GM12878 (cell line): ENCODE results near the gene ZFAND2B. TPM values are rescaled to one million over a fixed set of nuclear protein-coding genes. Genes with fewer than 3 reads are reported as not detected.

Source experiments
- ATAC-seq: fragments of 200-7000 bp; cut with Tn5 transposase; 3 replicates; pipeline ENCODE4 v1.9.1; 2020; ENCODE audit warnings: mild to moderate bottlenecking, moderate library complexity
- BruUV-seq: library from RNA; stranded (reverse); fragments of 400-500 nt; replicated peaks from 2 replicates; lab custom pipeline; 2021; lab: Mats Ljungman, UMichigan
- CTCF ChIA-PET: fragments of 300-600 bp; sonication (Branson Sonifier 250); formaldehyde crosslinking; extraction: SDS; loops from one replicate; lab custom pipeline; 2021; ENCODE audit warnings: inconsistent platforms; lab: Yijun Ruan, JAX
- POLR2A ChIA-PET: fragments of 350-600 bp; formaldehyde crosslinking; extraction: SDS; loops from one replicate; lab custom pipeline; 2021; ENCODE audit warnings: inconsistent platforms; lab: Charles Lee
- RAD21 ChIA-PET: fragments of 300-600 bp; sonication (Branson Sonifier 250); formaldehyde crosslinking; loops from one replicate; lab custom pipeline; 2023; ENCODE audit warnings: antibody characterized with exemption; ENCODE audit not compliant: unreplicated experiment; lab: Charles Lee
- SMC1A ChIA-PET: fragments of 300-600 bp; sonication (Branson Sonifier 250); formaldehyde crosslinking; loops from one replicate; lab custom pipeline; 2023; ENCODE audit not compliant: unreplicated experiment, uncharacterized antibody; lab: Charles Lee
- DNase-seq: peaks from one replicate; pipeline ENCODE4 v3.0.0-alpha.2; 2011; ENCODE audit warnings: low read depth, low spot score
- FAIRE-seq: peaks from 3 replicates; lab custom pipeline; 2011; peaks lifted over from hg19 to GRCh38; lab: Jason Lieb, UNC
- H2AFZ ChIP-seq: 2 replicates; pipeline ENCODE4 v1.6.0; 2011; ENCODE audit warnings: low read depth, low read length, control low read depth; ENCODE audit not compliant: control insufficient read depth
- H3K27ac ChIP-seq: 2 replicates; pipeline ENCODE4 v1.5.1; 2011; ENCODE audit warnings: control low read depth; ENCODE audit not compliant: control insufficient read depth, insufficient read depth
- H3K27me3 ChIP-seq, 2 experiments: replicated peaks in 1 of 2; 2 replicates each; pipeline versions ENCODE4 v1.6.0 to v1.6.1; 2011; ENCODE audit warnings: low read length in 1 of 2; ENCODE audit not compliant: control insufficient read depth in 2 of 2, insufficient read depth in 2 of 2
- H3K36me3 ChIP-seq, 2 experiments: 2 replicates each; pipeline ENCODE4 v1.5.1; 2011; ENCODE audit warnings: low read length in 1 of 2; ENCODE audit not compliant: control insufficient read depth in 2 of 2, insufficient read depth in 2 of 2
- H3K4me1 ChIP-seq: 2 replicates; pipeline ENCODE4 v1.6.1; 2011; ENCODE audit warnings: mild to moderate bottlenecking, low read length, moderate library complexity, mixed read lengths; ENCODE audit not compliant: control insufficient read depth, insufficient read depth
- H3K4me2 ChIP-seq: 2 replicates; pipeline ENCODE4 v1.6.0; 2011; ENCODE audit warnings: control low read depth; ENCODE audit not compliant: control insufficient read depth, insufficient read depth
- H3K4me3 ChIP-seq: fragments of 200-600 bp; sonication (generic); 2 replicates; pipeline ENCODE4 v1.5.1; 2016
- H3K79me2 ChIP-seq: 2 replicates; pipeline ENCODE4 v1.6.0; 2011; ENCODE audit warnings: low read length; ENCODE audit not compliant: control insufficient read depth, insufficient read depth
- H3K9ac ChIP-seq: 2 replicates; pipeline ENCODE4 v1.8.0; 2011; ENCODE audit warnings: low read length, control low read depth, mixed read lengths; ENCODE audit not compliant: control insufficient read depth, insufficient read depth
- H3K9me3 ChIP-seq: replicated peaks from 3 replicates; pipeline ENCODE4 v1.5.1; 2011; ENCODE audit warnings: mild to moderate bottlenecking, low read length; ENCODE audit not compliant: control insufficient read depth, insufficient read depth
- H4K20me1 ChIP-seq: 2 replicates; pipeline ENCODE4 v1.6.0; 2011; ENCODE audit not compliant: control insufficient read depth, insufficient read depth
- ATF3 ChIP-seq: IDR thresholded peaks from 2 replicates; pipeline ENCODE4 v1.6.1; 2011; ENCODE audit warnings: low read depth, mild to moderate bottlenecking, low read length, moderate library complexity, borderline replicate concordance; ENCODE audit errors: extremely low read depth
- ATF7 ChIP-seq: fragments of 450-650 bp; IDR thresholded peaks from 2 replicates; pipeline ENCODE4 v1.6.1; 2016; ENCODE audit warnings: low read depth, mild to moderate bottlenecking
- BACH1 ChIP-seq: fragments of 450-650 bp; IDR thresholded peaks from 2 replicates; pipeline ENCODE4 v1.6.1; 2017; ENCODE audit warnings: mild to moderate bottlenecking, borderline replicate concordance
- BHLHE40 ChIP-seq, 2 experiments: fragments of 450-650 bp in 1 of 2; IDR thresholded peaks; 2 replicates each; pipeline ENCODE4 v1.6.1; 2011 to 2017; ENCODE audit warnings: low read depth in 2 of 2, borderline replicate concordance in 1 of 2, improper control_type of control experiment in 1 of 2, low read length in 1 of 2, mild to moderate bottlenecking in 1 of 2
- IRF3 ChIP-seq: fragments of 450-650 bp; IDR thresholded peaks from 2 replicates; pipeline ENCODE4 v1.6.1; 2014; ENCODE audit warnings: mild to moderate bottlenecking
- KDM1A ChIP-seq: fragments of 200-600 bp; sonication (generic); IDR thresholded peaks from 2 replicates; pipeline ENCODE4 v1.6.1; 2016; ENCODE audit warnings: borderline replicate concordance
- KLF5 ChIP-seq: fragments of 450-650 bp; IDR thresholded peaks from 2 replicates; pipeline ENCODE4 v1.6.1; 2014; ENCODE audit warnings: mild to moderate bottlenecking; ENCODE audit not compliant: partially characterized antibody
- MTA3 ChIP-seq: IDR thresholded peaks from 2 replicates; pipeline ENCODE4 v1.6.1; 2012; ENCODE audit warnings: low read length, inconsistent platforms, borderline replicate concordance
- NFYA ChIP-seq: IDR thresholded peaks from 2 replicates; pipeline ENCODE4 v1.6.1; 2011; ENCODE audit warnings: low read depth, mild to moderate bottlenecking, low read length, improper control_type of control experiment, borderline replicate concordance
- POLR2AphosphoS5 ChIP-seq: IDR thresholded peaks from 2 replicates; pipeline ENCODE4 v1.6.1; 2011; ENCODE audit warnings: mild to moderate bottlenecking, low read length, inconsistent platforms
- RELB ChIP-seq: fragments of 450-650 bp; IDR thresholded peaks from 2 replicates; pipeline ENCODE4 v1.6.1; 2017; ENCODE audit warnings: low read depth, mild to moderate bottlenecking, moderate library complexity
- STAT3 ChIP-seq: IDR thresholded peaks from 2 replicates; pipeline ENCODE4 v1.6.1; 2011; ENCODE audit warnings: low read depth, low read length, improper control_type of control experiment
- TARDBP ChIP-seq: IDR thresholded peaks from 2 replicates; pipeline ENCODE4 v1.6.1; 2016; ENCODE audit warnings: borderline replicate concordance
- TBL1XR1 ChIP-seq: IDR thresholded peaks from 2 replicates; pipeline ENCODE4 v1.6.1; 2012; ENCODE audit warnings: low read depth, low read length, improper control_type of control experiment
- ZBTB33 ChIP-seq: fragments of 450-650 bp; IDR thresholded peaks from 2 replicates; pipeline ENCODE4 v1.6.1; 2017; ENCODE audit warnings: mild to moderate bottlenecking
- ZNF207 ChIP-seq: fragments of 450-650 bp; IDR thresholded peaks from 2 replicates; pipeline ENCODE4 v1.6.1; 2014; ENCODE audit warnings: antibody characterized with exemption, mild to moderate bottlenecking, borderline replicate concordance
- ZNF384 ChIP-seq: IDR thresholded peaks from 2 replicates; pipeline ENCODE4 v1.6.1; 2012; ENCODE audit warnings: low read depth, mild to moderate bottlenecking, low read length, improper control_type of control experiment, borderline replicate concordance
- ZSCAN29 ChIP-seq: fragments of 450-650 bp; IDR thresholded peaks from 2 replicates; pipeline ENCODE4 v1.6.1; 2017; ENCODE audit warnings: mild to moderate bottlenecking, moderate library complexity
- WGBS: methylation state at CpG from one replicate; pipeline ENCODE4 v1.1.6; 2016; ENCODE audit warnings: low lambda C conversion rate; ENCODE audit not compliant: insufficient replicate concordance, insufficient coverage; ENCODE audit errors: missing lambda C conversion rate; 5-methylcytosine and 5-hydroxymethylcytosine counted together
- in situ Hi-C: fragments of 300-500 bp; cut with MboI; formaldehyde crosslinking; loops from 9 replicates; pipeline ENCODE4 v1.14.3; 2018; ENCODE audit warnings: mixed read lengths
- intact Hi-C: fragments of 100-400 bp; cut with micrococcal nuclease; formaldehyde crosslinking; loops from one replicate; pipeline ENCODE4 v1.14.2; 2022; ENCODE audit not compliant: unreplicated experiment
- polyA plus RNA-seq, 11 experiments: library from polyadenylated mRNA; depleted of rRNA in 4 of 11; unstranded in 6 of 11; stranded (reverse) in 5 of 11; fragments of >200 nt; fragmentation: Nextera tagmentation in 4 of 11; fragmentation: Illumina TruSeq in 1 of 11; extraction: Ambion mirVana in 4 of 11; extraction: Trizol in 1 of 11; gene quantifications; 1 replicate in 1 of 11; 2 replicates in 10 of 11; pipeline versions ENCODE4 v1.2.1 to v1.2.3, GENCODE V29; 2011 to 2016; ENCODE audit warnings: inconsistent platforms in 2 of 11, missing spikeins in 2 of 11, low read depth in 1 of 11
- total RNA-seq, 4 experiments: library from RNA; depleted of rRNA in 3 of 4; stranded (reverse); fragments of >200 nt in 3 of 4; fragmentation: Illumina TruSeq in 1 of 4; extraction: Trizol in 1 of 4; gene quantifications; 2 replicates each; pipeline versions ENCODE4 v1.2.1 to v1.2.3, GENCODE V29; 2013 to 2021

ZFAND2B gene
- total and polyA plus RNA-seq, 10 of the 15 experiments (the other 5 are each of a cell fraction or from before 2014, with no cell fraction given) = 5.4 to 28.1 (median 22.4) TPM

GRCh38 chr2:219158586-219158985, 48.0 kb upstream of the ZFAND2B start:
- Histone ChIP-seq H3K4me2 (no peak overlapping the region), H3K27ac (no peak overlapping the region), H2AFZ (no peak overlapping the region), H4K20me1 (no peaks in the 10 kb centered on the region), H3K36me3 (no peaks in the 10 kb centered on the region), H3K79me2 (peaks cover 2% of the 10 kb centered on the region), H3K4me3 (no peak overlapping the region), H3K4me1 (peaks cover 4% of the 10 kb centered on the region; the same call in 1 of the 2 replicates), H3K27me3 (no peaks in the 10 kb centered on the region), H3K9ac (no peak overlapping the region), H3K9me3 (no peaks in the 10 kb centered on the region)
- no peak for TF ChIP-seq KLF5
- TF ChIP-seq ATF7 = no peak
- no peak for TF ChIP-seq TARDBP
- TF ChIP-seq RELB = no peak
- TF ChIP-seq KDM1A = no peak
- TF ChIP-seq NFYA = no peak
- no peak for TF ChIP-seq IRF3
- TF ChIP-seq POLR2AphosphoS5 = no peak
- no peak for TF ChIP-seq ATF3
- TF ChIP-seq BACH1 = no peak
- no peak for TF ChIP-seq MTA3
- TF ChIP-seq ZBTB33 = no peak
- no peak for TF ChIP-seq TBL1XR1
- no peak for TF ChIP-seq BHLHE40 (IDR thresholded peaks at IDR 0.05; ENCODE audit: borderline replicate concordance in 1 of 2, low read depth in 2 of 2, low read length in 1 of 2)
- TF ChIP-seq ZSCAN29 = no peak
- no peak for TF ChIP-seq STAT3
- no peak for TF ChIP-seq ZNF384
- TF ChIP-seq ZNF207 = no peak
- intact Hi-C loops = no loop called here
- SMC1A ChIA-PET = interaction anchor here (0.7 to 5.1 kb wide), 12 partner anchors 10 to 179 kb away, joined by 3 to 49 read pairs (median 4); partner anchors contain the start of genes ABCB6, ANKZF1, ATG9A and CNPPD1
- FAIRE-seq (no peak), ATAC-seq (no peak), DNase-seq (no peak)
- no TSS peak for BruUV-seq
- 94% methylated on average over 3 of the region's 3 CpGs for WGBS
- CTCF ChIA-PET = interaction anchor here (0.5 to 10.0 kb wide), 32 partner anchors 10 to 489 kb away, joined by 3 to 208 read pairs (median 4); partner anchors contain the start of genes ABCB6, CNPPD1, PTPRN and SLC23A3
- RAD21 ChIA-PET = interaction anchor here (0.9 to 3.4 kb wide), 10 partner anchors 12 to 194 kb away, joined by 3 to 30 read pairs (median 8); partner anchors contain the start of genes DNAJB2 and ZFAND2B
- in situ Hi-C loops = loop anchor here (5.0 kb wide), 1 partner anchor 139 kb away; no protein-coding TSS in a partner anchor
- POLR2A ChIA-PET = interaction anchor here (0.6 to 2.4 kb wide), 5 partner anchors 60 to 431 kb away, joined by 3 to 15 read pairs (median 3); no protein-coding TSS in a partner anchor
